ENCODE results near the gene LCP1. TPM values are rescaled to one million over a fixed set of nuclear protein-coding genes. Genes with fewer than 3 reads are reported as not detected.

LCP1 gene
- polyA plus RNA-seq, 1 donor (not counting 4 experiments of a cell fraction or from before 2014, with no cell fraction given): 2.5 TPM

DNA sequence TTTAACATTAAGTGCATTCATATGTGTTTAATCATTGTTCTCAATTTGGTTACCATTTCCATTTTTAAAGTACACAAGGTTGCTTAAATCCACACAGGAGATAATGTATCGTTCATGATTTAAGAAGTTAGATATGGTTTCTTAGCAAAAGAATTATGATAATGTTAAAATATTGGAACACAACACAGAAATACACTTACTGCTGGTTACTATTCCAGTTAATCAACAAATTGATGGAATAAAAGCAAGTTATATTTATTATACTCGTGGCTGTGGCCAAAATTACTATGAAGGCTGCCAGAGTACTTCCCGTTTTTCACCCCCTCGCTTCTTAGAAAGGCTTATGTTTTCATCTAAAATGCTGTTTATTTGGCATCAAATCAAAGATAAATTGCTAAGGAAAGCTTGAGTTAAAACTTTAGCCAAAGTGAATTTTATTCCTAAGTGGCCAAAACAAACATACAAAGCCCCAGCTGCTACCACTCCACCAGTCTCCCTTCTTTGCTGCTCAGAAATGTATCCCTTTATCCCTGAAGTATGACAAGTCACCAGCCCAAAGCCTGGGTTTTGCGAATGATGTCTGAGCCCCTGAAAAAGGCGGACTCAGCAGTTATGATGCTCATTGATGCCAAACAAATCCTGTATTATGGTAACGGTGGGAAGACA is 27.7 kb downstream of the LCP1 start:
- H3K9me3 ChIP-seq (ENCODE audit: control insufficient read depth, low read depth, low read length): no peaks in the 10 kb centered on the region
- H3K9ac ChIP-seq (ENCODE audit: control insufficient read depth, extremely low read depth, insufficient read depth, low read length): no peak overlapping the region
- H3K27me3 ChIP-seq (ENCODE audit: control insufficient read depth, extremely low read depth, insufficient read depth, low read length): peaks cover 10% of the 10 kb centered on the region
- DNase-seq (ENCODE audit: low read depth, low spot score) (no peak), FAIRE-seq (no peak)
- H3K79me2 ChIP-seq (ENCODE audit: control insufficient read depth, insufficient read depth, low read length): no peaks in the 10 kb centered on the region
- no peak overlapping the region for H3K4me3 ChIP-seq (ENCODE audit: control insufficient read depth in 2 of 3, extremely low read depth in 1 of 3, insufficient read depth in 2 of 3, low read depth in 1 of 3, low read length in 3 of 3)
- H3K4me1 ChIP-seq (ENCODE audit: control insufficient read depth, extremely low read depth, insufficient read depth, low read length): no peaks in the 10 kb centered on the region
- H3K9me1 ChIP-seq (ENCODE audit: control insufficient read depth, extremely low read depth, insufficient read depth, low read length): no peaks in the 10 kb centered on the region
- dilution Hi-C loops (cut with MboI; ENCODE audit: extremely low pct_ligation_motif_present, low sequenced_read_pairs): no loop called here
- no peak overlapping the region for H3K27ac ChIP-seq (ENCODE audit: control insufficient read depth, insufficient read depth, low read length)
- no peak overlapping the region for H2AFZ ChIP-seq (ENCODE audit: control insufficient read depth, low read length)
- H4K20me1 ChIP-seq (ENCODE audit: control insufficient read depth, extremely low read depth, insufficient read depth, low read length): no peaks in the 10 kb centered on the region
- no peaks in the 10 kb centered on the region for H3K36me3 ChIP-seq (ENCODE audit: control insufficient read depth in 2 of 2, extremely low read depth in 1 of 2, insufficient read depth in 2 of 2, low read length in 2 of 2)
- TF ChIP-seq, protein P1, sequence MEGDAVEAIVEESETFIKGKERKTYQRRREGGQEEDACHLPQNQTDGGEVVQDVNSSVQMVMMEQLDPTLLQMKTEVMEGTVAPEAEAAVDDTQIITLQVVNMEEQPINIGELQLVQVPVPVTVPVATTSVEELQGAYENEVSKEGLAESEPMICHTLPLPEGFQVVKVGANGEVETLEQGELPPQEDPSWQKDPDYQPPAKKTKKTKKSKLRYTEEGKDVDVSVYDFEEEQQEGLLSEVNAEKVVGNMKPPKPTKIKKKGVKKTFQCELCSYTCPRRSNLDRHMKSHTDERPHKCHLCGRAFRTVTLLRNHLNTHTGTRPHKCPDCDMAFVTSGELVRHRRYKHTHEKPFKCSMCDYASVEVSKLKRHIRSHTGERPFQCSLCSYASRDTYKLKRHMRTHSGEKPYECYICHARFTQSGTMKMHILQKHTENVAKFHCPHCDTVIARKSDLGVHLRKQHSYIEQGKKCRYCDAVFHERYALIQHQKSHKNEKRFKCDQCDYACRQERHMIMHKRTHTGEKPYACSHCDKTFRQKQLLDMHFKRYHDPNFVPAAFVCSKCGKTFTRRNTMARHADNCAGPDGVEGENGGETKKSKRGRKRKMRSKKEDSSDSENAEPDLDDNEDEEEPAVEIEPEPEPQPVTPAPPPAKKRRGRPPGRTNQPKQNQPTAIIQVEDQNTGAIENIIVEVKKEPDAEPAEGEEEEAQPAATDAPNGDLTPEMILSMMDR (optimal IDR thresholded peaks at IDR 0.05 in 1 of 3, IDR thresholded peaks at IDR 0.05 in 1 of 3, conservative IDR thresholded peaks at IDR 0.05 in 1 of 3; ENCODE audit: extremely low read depth in 1 of 3, insufficient read depth in 2 of 3, low read length in 3 of 3): no peak
- no peak for TF ChIP-seq EZH2 (IDR thresholded peaks at IDR 0.05; ENCODE audit: low read length)
- H3K4me2 ChIP-seq (ENCODE audit: control insufficient read depth, extremely low read depth, insufficient read depth, low read depth, low read length): no peak overlapping the region

DNA sequence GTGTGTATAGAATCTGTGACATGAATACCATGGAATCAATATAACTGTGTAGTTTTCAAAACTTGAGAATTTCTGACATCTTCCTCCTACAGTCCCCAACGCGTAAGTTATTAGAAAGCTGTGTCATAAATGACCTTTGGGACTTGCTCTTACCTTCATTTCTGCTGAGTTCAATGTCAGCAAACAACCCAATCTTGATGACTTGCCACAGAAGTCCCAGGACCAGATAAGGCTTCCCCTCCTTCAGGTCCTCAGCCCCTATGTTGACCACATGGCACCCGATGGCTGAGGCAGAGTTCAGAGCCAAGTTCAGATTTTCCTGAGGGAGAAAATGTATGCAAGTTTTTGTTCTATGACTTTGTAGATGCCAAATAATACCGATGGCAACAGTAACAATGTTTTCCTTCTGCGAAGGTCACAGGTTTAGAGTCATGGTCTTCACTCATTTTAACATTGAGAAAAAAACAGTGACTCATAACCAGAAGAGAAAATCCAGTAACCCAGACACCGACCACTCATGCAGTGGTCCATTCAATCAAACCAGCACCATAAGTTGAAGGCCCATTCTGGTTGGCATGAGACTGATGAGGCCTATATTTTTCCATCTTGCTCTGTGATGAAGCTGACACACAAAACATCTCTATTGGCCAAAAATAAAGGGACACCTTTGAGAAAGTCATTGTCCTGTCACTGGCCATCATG is 29.2 kb downstream of the LCP1 start:
- DNase-seq (ENCODE audit: low read depth, low spot score) (no peak), FAIRE-seq (no peak)
- TF ChIP-seq, protein P1 (optimal IDR thresholded peaks at IDR 0.05 in 1 of 3, IDR thresholded peaks at IDR 0.05 in 1 of 3, conservative IDR thresholded peaks at IDR 0.05 in 1 of 3; ENCODE audit: extremely low read depth in 1 of 3, insufficient read depth in 2 of 3, low read length in 3 of 3): no peak
- no peak for TF ChIP-seq EZH2 (IDR thresholded peaks at IDR 0.05; ENCODE audit: low read length)
- Histone ChIP-seq H3K79me2 (ENCODE audit: control insufficient read depth, insufficient read depth, low read length) (no peaks in the 10 kb centered on the region), H3K9me3 (ENCODE audit: control insufficient read depth, low read depth, low read length) (no peaks in the 10 kb centered on the region), H3K4me2 (ENCODE audit: control insufficient read depth, extremely low read depth, insufficient read depth, low read depth, low read length) (no peak overlapping the region), H3K36me3 (ENCODE audit: control insufficient read depth in 2 of 2, extremely low read depth in 1 of 2, insufficient read depth in 2 of 2, low read length in 2 of 2) (no peaks in the 10 kb centered on the region), H3K4me3 (ENCODE audit: control insufficient read depth in 2 of 3, extremely low read depth in 1 of 3, insufficient read depth in 2 of 3, low read depth in 1 of 3, low read length in 3 of 3) (no peak overlapping the region), H3K27me3 (ENCODE audit: control insufficient read depth, extremely low read depth, insufficient read depth, low read length) (peaks cover 7% of the 10 kb centered on the region), H3K4me1 (ENCODE audit: control insufficient read depth, extremely low read depth, insufficient read depth, low read length) (no peaks in the 10 kb centered on the region), H3K9me1 (ENCODE audit: control insufficient read depth, extremely low read depth, insufficient read depth, low read length) (no peaks in the 10 kb centered on the region), H2AFZ (ENCODE audit: control insufficient read depth, low read length) (no peak overlapping the region), H3K9ac (ENCODE audit: control insufficient read depth, extremely low read depth, insufficient read depth, low read length) (no peak overlapping the region), H4K20me1 (ENCODE audit: control insufficient read depth, extremely low read depth, insufficient read depth, low read length) (no peaks in the 10 kb centered on the region), H3K27ac (ENCODE audit: control insufficient read depth, insufficient read depth, low read length) (no peak overlapping the region)
- dilution Hi-C loops (cut with MboI; ENCODE audit: extremely low pct_ligation_motif_present, low sequenced_read_pairs): no loop called here
